Putamen (tissue), 1 donor: Measurements from ENCODE around the gene MPP1.

Experiments
- DNase-seq: peaks from one replicate; pipeline ENCODE4 v3.0.0-alpha.2; 2016; ENCODE audit warnings: low spot score

Gene MPP1

GRCh38 chrX:154731881-154732280 is 73.4 kb downstream of the MPP1 start:
- DNase-seq: no peak

GRCh38 chrX:154731184-154731583 is 74.1 kb downstream of the MPP1 start:
- no peak for DNase-seq

DNA sequence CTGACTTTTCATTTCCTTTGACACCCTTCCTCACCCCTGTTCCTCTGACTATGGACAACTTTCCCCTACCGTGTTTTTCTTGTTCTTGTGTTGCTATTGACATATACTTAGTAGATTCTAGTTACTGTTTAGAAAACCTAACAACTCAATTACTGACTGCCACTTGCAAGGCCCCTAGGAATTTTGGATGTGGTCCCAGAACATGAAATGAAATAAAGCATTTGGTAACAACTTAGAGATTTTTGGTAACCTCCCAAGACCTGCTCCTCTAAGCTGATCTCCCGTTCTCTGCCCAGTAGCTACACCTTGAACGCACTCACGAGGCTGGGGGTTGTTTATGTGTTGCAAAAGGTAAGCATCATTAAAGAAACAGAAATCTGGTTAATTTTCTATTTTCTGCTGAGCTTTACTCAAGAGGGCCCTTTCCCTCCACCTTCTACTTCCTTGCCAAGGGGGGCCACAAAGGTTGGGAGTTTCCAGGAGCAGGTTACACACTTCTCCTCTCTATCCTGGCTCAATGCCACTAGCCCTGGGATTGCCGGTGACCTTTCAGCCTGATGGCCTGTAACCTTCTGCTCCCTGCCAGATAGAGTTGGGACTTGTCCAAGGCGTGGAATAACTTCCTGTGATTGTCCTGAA is 74.9 kb downstream of the MPP1 start:
- no peak for DNase-seq

DNA sequence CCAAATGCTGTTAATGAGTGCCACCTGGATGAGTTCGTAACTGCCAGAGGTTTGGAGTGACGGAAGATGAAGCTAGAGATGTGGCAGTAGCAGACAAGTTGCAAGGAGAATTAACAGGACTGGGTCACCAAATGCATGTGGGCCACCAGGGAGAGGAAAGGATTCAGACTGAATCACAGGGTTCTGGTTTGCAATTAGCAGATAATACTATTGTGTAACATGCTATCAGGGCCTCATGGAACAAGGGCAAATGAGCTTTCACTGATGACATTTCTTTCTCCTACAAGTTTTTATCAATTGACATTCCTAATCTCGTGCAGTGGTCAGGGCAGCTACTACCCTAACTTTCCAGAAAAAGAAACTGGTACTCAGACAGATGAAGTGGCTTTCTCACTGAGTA is 75.8 kb downstream of the MPP1 start:
- no peak for DNase-seq
